GM13977 (cell line): Measurements from ENCODE around the gene EDIL3.

Experiments used
- DNase-seq: peaks from one replicate; pipeline ENCODE4 v3.0.0; 2012; ENCODE audit warnings: low spot score
- in situ Hi-C: fragments of 300-500 bp; cut with MboI; formaldehyde crosslinking; loops from one replicate; pipeline ENCODE4 v1.12.0; 2022; ENCODE audit warnings: low sequenced_read_pairs, low pct_unique_long_range_greater_than_20kb, mixed read lengths, inconsistent platforms; ENCODE audit not compliant: unreplicated experiment
- TF ChIP-seq, protein P1 (sequence below): IDR thresholded peaks from 2 replicates; pipeline ENCODE4 v1.5.1; 2012; ENCODE audit warnings: mild to moderate bottlenecking, control low read depth; ENCODE audit not compliant: insufficient read depth; ENCODE audit errors: extremely low read depth, missing control alignments

Gene EDIL3, protein sequence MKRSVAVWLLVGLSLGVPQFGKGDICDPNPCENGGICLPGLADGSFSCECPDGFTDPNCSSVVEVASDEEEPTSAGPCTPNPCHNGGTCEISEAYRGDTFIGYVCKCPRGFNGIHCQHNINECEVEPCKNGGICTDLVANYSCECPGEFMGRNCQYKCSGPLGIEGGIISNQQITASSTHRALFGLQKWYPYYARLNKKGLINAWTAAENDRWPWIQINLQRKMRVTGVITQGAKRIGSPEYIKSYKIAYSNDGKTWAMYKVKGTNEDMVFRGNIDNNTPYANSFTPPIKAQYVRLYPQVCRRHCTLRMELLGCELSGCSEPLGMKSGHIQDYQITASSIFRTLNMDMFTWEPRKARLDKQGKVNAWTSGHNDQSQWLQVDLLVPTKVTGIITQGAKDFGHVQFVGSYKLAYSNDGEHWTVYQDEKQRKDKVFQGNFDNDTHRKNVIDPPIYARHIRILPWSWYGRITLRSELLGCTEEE

DNA sequence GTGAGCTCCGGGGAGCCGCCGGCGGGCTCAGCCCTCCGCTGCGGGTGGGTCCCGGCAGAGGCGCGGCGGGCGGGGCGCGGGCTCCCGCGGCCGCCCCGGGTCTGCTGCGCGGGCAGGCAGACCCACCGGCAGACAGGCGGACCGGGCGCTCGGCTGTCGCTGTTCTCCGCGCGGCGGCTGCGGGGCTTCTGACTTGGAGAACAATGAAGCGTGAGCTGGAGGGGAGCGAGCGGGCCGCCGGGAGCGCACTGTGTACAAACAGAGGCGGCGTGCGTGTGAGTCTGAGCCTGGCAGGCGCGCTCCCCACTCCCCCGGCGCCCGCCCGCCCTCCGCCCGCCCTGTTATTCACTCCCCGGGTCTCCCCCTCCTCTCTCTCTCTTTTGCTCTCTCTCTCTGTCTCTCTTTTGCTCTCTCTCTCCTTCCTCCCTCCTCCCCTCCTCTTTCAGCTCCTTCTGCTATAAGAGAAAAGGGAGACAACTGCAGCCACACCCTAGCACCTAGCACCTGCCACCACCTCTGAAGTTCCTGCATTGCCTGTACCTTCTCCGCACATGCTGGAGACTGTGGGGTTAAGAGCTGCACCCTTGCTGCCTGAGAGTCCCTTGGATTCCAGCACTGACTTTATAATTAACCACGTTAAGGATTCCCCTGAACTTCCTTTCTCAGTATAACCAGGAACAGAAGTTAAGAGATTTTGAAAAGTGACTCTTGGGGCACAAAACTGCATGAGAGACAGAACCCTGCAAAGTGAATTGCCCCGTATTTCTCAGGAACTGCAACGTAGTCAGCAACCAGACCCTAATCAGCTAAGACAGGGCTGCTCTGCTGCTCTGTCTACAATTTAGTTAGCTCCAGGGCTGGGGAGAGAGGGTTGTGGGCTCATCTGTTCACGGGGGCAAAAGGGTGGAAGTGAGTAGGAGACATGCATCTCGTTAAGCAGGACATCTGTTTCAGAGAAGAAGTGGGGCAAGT, at the start of gene EDIL3:
Gene EDIL3, minus strand, starts transcription at position 277 of the 972 bp plus-strand sequence. CDS start 506 bp downstream, outside the sequence.
- in situ Hi-C loops: no loop called here

DNA sequence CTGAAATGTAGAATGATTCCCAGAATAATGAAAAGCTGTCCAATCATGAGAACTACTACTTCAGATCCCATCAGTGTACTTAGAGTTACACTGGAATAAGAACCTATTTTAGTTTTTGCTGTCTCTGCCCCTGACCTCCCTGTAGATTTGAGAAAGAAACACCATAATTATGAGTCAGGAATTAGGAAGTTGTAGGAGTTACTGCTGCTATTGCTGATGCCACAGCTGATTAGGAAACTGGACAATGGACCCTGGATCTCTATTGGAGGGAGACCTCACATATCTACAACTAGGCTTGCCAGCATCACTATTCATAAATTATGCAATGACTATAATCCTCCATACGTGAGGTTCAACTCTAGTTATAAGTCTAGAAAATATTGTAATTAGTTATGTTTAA, 48.8 kb upstream of the EDIL3 start:
- TF ChIP-seq, protein P1, sequence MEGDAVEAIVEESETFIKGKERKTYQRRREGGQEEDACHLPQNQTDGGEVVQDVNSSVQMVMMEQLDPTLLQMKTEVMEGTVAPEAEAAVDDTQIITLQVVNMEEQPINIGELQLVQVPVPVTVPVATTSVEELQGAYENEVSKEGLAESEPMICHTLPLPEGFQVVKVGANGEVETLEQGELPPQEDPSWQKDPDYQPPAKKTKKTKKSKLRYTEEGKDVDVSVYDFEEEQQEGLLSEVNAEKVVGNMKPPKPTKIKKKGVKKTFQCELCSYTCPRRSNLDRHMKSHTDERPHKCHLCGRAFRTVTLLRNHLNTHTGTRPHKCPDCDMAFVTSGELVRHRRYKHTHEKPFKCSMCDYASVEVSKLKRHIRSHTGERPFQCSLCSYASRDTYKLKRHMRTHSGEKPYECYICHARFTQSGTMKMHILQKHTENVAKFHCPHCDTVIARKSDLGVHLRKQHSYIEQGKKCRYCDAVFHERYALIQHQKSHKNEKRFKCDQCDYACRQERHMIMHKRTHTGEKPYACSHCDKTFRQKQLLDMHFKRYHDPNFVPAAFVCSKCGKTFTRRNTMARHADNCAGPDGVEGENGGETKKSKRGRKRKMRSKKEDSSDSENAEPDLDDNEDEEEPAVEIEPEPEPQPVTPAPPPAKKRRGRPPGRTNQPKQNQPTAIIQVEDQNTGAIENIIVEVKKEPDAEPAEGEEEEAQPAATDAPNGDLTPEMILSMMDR: no peak
- no peak for DNase-seq
- in situ Hi-C loops: no loop called here

More for the DNA sequence above, at the start of gene EDIL3:
- TF ChIP-seq, protein P1: no peak
- no peak for DNase-seq

DNA sequence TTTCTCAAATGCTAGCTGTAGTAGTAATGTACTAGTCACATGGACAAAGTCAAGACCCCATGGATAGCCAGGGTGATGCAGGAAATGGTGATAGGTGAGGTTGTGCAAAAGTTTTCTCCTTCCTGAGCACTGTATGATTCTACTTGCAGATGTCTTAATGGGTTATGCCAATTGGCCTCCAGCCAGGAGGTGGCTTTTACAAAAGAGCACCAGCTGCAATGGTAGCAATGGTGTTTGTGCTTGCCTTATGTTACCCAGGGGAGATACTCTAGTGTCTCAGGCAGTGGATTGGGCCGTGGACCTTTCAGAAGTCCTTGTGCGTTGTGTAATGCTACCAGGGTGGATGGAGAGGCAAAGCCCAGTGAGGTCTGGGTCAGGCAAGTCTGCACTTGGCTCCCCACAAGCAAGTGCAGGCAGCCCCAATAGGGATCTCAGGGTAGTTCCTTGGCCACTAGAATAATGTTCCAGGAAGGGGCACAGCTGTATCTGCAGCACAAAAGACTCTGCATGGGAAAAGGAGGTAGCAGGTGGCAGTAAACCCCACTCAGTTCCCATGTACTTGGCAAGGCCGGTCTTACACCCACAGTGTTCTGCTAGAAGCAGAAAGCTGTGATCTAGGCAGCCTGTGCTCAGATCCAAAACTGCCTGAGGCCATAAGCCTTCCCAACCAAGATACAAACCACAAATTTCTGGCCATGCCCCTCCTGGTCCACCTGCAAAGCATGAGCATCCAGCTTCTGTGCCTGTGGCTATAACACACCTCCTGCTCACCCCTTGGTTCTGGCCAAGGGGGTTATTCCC, 46.4 kb upstream of the EDIL3 start:
- TF ChIP-seq, protein P1: no peak
- no peak for DNase-seq
- in situ Hi-C loops: no loop called here

DNA sequence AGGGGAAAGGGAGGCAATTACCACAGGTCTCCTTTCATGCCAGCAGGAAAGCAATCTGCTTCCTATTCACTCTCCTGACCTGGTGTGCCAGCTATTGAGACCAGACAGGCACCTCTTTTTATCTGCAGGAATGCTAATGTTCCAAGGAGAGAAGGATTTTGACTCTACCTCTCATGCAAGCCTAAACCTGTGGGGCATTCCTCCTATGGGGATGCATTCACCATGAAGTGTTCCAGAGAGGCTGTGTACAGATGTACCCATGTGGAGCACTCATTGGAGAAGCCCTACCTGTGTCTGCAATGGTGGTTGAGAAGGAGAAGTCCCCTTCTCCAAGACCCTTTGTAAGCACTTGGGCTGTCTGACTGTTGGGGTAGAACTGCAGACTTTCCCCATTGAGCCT, 45.4 kb upstream of the EDIL3 start:
- TF ChIP-seq, protein P1: no peak
- DNase-seq: no peak
- in situ Hi-C loops: no loop called here

DNA sequence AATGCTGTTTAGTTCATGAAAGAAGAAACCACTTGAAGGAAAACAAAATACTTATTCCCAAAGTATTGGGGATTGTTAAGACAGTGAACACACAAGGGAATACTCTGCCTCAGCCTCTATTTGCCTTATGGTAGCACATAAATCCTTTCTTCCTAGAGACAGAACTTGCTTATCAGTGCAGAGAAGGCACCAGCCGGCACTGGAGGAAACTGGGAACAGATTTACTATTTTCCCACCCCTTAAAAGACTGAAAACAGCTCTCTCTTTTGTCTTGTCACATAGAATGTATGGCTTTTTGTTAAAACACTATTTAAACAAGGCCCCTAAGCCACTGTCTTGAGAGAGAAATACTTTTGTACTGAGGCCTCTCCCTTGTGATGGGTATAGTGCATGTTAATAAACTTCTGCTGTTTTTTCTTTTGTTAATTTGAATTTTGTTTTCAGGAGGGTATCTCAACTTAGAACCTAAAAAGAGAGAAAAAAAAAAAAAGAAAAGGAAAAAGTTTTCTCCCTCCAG, 40.7 kb upstream of the EDIL3 start:
- in situ Hi-C loops: no loop called here
- TF ChIP-seq, protein P1: no peak
- no peak for DNase-seq
